Spleen (tissue), 7 donors: ENCODE data around the gene TMED4.

Experiments used
- CTCF ChIP-seq, 11 experiments: fragments of 200-600 bp in 7 of 11; fragments of 450-650 bp in 4 of 11; sonication (generic) in 4 of 11; IDR thresholded peaks in 8 of 11; conservative IDR thresholded peaks in 3 of 11; 1 replicate in 7 of 11; 2 replicates in 4 of 11; pipeline versions ENCODE4 v1.4.0 to v1.8.0; 2016 to 2021; ENCODE audit warnings: antibody characterized with exemption in 11 of 11, inconsistent platforms in 4 of 11, mild to moderate bottlenecking in 1 of 11
- POLR2A ChIP-seq, 3 donors: fragments of 450-650 bp; IDR thresholded peaks; one replicate each; pipeline ENCODE4 v1.5.1; 2017; ENCODE audit warnings: antibody characterized with exemption in 3 of 3, mild to moderate bottlenecking in 1 of 3
- POLR2AphosphoS5 ChIP-seq, 3 donors: sonication (generic); formaldehyde crosslinking; IDR thresholded peaks; one replicate each; pipeline ENCODE4 v1.5.1; 2017; ENCODE audit warnings: antibody characterized with exemption in 3 of 3
- donor health status: DM: no; HTN: no; CAD: no; lungs with moderate emphysema.
- donor health status: DM: no; HTN: no; CAD: no.
- donor health status: DM: no; HTN: no; CAD: no.

- no peak for TF ChIP-seq CTCF (IDR thresholded peaks at IDR 0.05 in 8 of 11, conservative IDR thresholded peaks at IDR 0.05 in 3 of 11)
- no peak for TF ChIP-seq POLR2A (IDR thresholded peaks at IDR 0.05)
- TF ChIP-seq POLR2AphosphoS5 (IDR thresholded peaks at IDR 0.05) = no peak
These were observed 14.1 kb upstream of the TMED4 start for GRCh38 chr7:44595934-44596635.
